Measurements from ENCODE around the gene STOML3.

DNA sequence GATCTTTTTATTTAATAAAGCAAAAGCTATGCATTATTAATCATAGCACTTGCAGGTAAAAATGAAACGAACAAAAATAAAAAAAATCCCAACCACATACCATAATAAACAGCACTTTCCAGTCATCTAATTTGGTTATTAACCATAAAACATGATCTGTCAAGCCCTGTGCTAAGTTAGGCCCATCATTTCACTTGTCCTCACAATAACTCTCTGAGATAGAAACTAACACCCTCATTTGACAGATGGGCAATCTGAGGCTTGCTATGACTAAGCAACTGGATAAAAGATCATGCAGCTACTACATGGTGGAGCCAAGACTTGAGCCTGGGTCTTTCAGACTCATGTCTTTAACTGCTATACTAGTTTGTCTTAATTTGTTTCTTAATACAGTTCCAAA lies 25.5 kb upstream of the STOML3 start:
- TF ChIP-seq CTCF (IDR thresholded peaks at IDR 0.05) (no peak), POLR2A (IDR thresholded peaks at IDR 0.05) (no peak), POLR2AphosphoS5 (IDR thresholded peaks at IDR 0.05) (no peak)

Measured in stomach (tissue), 4 donors.